Epithelial cell of proximal tubule (primary cell): ENCODE measurements around the gene BRIP1. TPM values are rescaled to one million over a fixed set of nuclear protein-coding genes. Genes with fewer than 3 reads are reported as not detected.
"Not testable (repeated sequence)": the region's sequence is repeated elsewhere in the genome, so short reads cannot be mapped to it uniquely, and the experiment has no call there.

Experiments
- DNase-seq: peaks from one replicate; pipeline ENCODE4 v3.0.0-alpha.2; 2011; ENCODE audit warnings: low read depth
- H3K4me3 ChIP-seq: 2 replicates; pipeline ENCODE4 v1.5.1; 2011; ENCODE audit warnings: low read depth, mild to moderate bottlenecking, low read length
- CTCF ChIP-seq: conservative IDR thresholded peaks from 2 replicates; pipeline ENCODE4 v1.5.1; 2012; ENCODE audit warnings: low read depth, mild to moderate bottlenecking, low read length
- total RNA-seq: library from RNA; depleted of rRNA; stranded (reverse); fragments of >200 nt; gene quantifications from 2 replicates; pipeline ENCODE4 v1.2.3, GENCODE V29; 2015

BRIP1 gene
- total RNA-seq, 1 donor from 2014 or later, result 12.6 TPM

- no peak overlapping the region for H3K4me3 ChIP-seq
- TF ChIP-seq CTCF, result no peak
- no peak for DNase-seq
Measured at GRCh38 chr17:61672140-61672539, 191.2 kb downstream of the BRIP1 start.

GRCh38 chr17:61670691-61671090 lies 192.6 kb downstream of the BRIP1 start:
- no peak for DNase-seq

GRCh38 chr17:61669522-61669921 lies 193.8 kb downstream of the BRIP1 start:
- H3K4me3 ChIP-seq, result no peak overlapping the region
- TF ChIP-seq CTCF, result no peak
- DNase-seq, result no peak

More at GRCh38 chr17:61670691-61671090, 192.6 kb downstream of the BRIP1 start:
- no peak for TF ChIP-seq CTCF
- H3K4me3 ChIP-seq, result no peak overlapping the region

GRCh38 chr17:61668486-61668885 lies 194.8 kb downstream of the BRIP1 start:
- no peak overlapping the region for H3K4me3 ChIP-seq
- no peak for TF ChIP-seq CTCF
- DNase-seq, result no peak

- DNase-seq, H3K4me3 ChIP-seq: not testable (repeated sequence)
Measured at GRCh38 chr17:61666406-61667088, 196.8 kb downstream of the BRIP1 start.

GRCh38 chr17:61663310-61663709 lies 200.0 kb downstream of the BRIP1 start:
- no peak for DNase-seq
- no peak overlapping the region for H3K4me3 ChIP-seq
- no peak for TF ChIP-seq CTCF

- TF ChIP-seq CTCF, result no peak
- DNase-seq, result no peak
Measured at GRCh38 chr17:61662741-61663140, 200.6 kb downstream of the BRIP1 start.

More at GRCh38 chr17:61662741-61663140, 200.6 kb downstream of the BRIP1 start:
- no peak overlapping the region for H3K4me3 ChIP-seq
